RWPE2 (cell line): ENCODE data around the gene FNIP1.
"Not testable (repeated sequence)": the region's sequence is repeated elsewhere in the genome, so short reads cannot be mapped to it uniquely, and the experiment has no call there.

Source experiments
- ATAC-seq: fragments of 200-7000 bp; cut with Tn5 transposase; 3 replicates; pipeline ENCODE4 v1.9.1; 2021; ENCODE audit warnings: low read depth
- DNase-seq: peaks from one replicate; pipeline ENCODE4 v3.0.0-alpha.2; 2020; ENCODE audit warnings: low spot score
- H3K27ac ChIP-seq: fragments of 450-650 bp; 2 replicates; pipeline ENCODE4 v1.5.1; 2017; ENCODE audit warnings: mild to moderate bottlenecking; ENCODE audit not compliant: poor library complexity, severe bottlenecking
- H3K27me3 ChIP-seq: fragments of 250-450 bp; sonication (Bioruptor Pico); 2 replicates; pipeline ENCODE4 v1.5.1; 2021; ENCODE audit warnings: mild to moderate bottlenecking, moderate library complexity; ENCODE audit not compliant: insufficient read depth, poor library complexity, severe bottlenecking
- H3K36me3 ChIP-seq: fragments of 250-450 bp; sonication (Bioruptor Pico); 2 replicates; pipeline ENCODE4 v1.5.1; 2020; ENCODE audit warnings: low read depth, mild to moderate bottlenecking, moderate library complexity
- H3K4me1 ChIP-seq: fragments of 250-450 bp; sonication (Bioruptor Pico); 2 replicates; pipeline ENCODE4 v1.5.1; 2021; ENCODE audit warnings: mild to moderate bottlenecking, moderate library complexity; ENCODE audit not compliant: insufficient read depth, poor library complexity, severe bottlenecking
- H3K4me3 ChIP-seq: fragments of 250-450 bp; sonication (Bioruptor Pico); 2 replicates; pipeline ENCODE4 v1.5.1; 2021; ENCODE audit warnings: mild to moderate bottlenecking, moderate library complexity; ENCODE audit not compliant: severe bottlenecking
- H3K9me3 ChIP-seq: fragments of 250-450 bp; sonication (Bioruptor Pico); 2 replicates; pipeline ENCODE4 v1.5.1; 2021; ENCODE audit warnings: mild to moderate bottlenecking, moderate library complexity; ENCODE audit not compliant: severe bottlenecking
- TF ChIP-seq, protein P1 (sequence below): fragments of 450-650 bp; IDR thresholded peaks from one replicate; pipeline ENCODE4 v1.5.1; 2017; ENCODE audit warnings: mild to moderate bottlenecking, moderate library complexity; ENCODE audit not compliant: poor library complexity, severe bottlenecking

FNIP1 gene

GRCh38 chr5:131607418-131607817 lies 189.4 kb downstream of the FNIP1 start:
- no peak overlapping the region for H3K4me3 ChIP-seq
- peaks cover 12% of the 10 kb centered on the region for H3K4me1 ChIP-seq
- H3K27me3 ChIP-seq = no peaks in the 10 kb centered on the region
- peaks cover 18% of the 10 kb centered on the region for H3K36me3 ChIP-seq
- H3K27ac ChIP-seq = no peak overlapping the region
- TF ChIP-seq, protein P1, sequence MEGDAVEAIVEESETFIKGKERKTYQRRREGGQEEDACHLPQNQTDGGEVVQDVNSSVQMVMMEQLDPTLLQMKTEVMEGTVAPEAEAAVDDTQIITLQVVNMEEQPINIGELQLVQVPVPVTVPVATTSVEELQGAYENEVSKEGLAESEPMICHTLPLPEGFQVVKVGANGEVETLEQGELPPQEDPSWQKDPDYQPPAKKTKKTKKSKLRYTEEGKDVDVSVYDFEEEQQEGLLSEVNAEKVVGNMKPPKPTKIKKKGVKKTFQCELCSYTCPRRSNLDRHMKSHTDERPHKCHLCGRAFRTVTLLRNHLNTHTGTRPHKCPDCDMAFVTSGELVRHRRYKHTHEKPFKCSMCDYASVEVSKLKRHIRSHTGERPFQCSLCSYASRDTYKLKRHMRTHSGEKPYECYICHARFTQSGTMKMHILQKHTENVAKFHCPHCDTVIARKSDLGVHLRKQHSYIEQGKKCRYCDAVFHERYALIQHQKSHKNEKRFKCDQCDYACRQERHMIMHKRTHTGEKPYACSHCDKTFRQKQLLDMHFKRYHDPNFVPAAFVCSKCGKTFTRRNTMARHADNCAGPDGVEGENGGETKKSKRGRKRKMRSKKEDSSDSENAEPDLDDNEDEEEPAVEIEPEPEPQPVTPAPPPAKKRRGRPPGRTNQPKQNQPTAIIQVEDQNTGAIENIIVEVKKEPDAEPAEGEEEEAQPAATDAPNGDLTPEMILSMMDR = no peak
- ATAC-seq (no peak), DNase-seq (no peak)
- no peaks in the 10 kb centered on the region for H3K9me3 ChIP-seq

GRCh38 chr5:131605086-131605485 lies 191.7 kb downstream of the FNIP1 start:
- Histone ChIP-seq H3K36me3 (peaks cover 24% of the 10 kb centered on the region), H3K9me3 (no peaks in the 10 kb centered on the region), H3K4me3 (no peak overlapping the region), H3K27me3 (no peaks in the 10 kb centered on the region), H3K4me1 (peaks cover under 1% of the 10 kb centered on the region), H3K27ac (no peak overlapping the region)
- DNase-seq (no peak), ATAC-seq (no peak)
- TF ChIP-seq, protein P1 = no peak

GRCh38 chr5:131595088-131596033 lies 201.5 kb downstream of the FNIP1 start:
- H3K27ac ChIP-seq = no peak overlapping the region
- no peak overlapping the region for H3K4me3 ChIP-seq
- ATAC-seq (no peak), DNase-seq (no peak)
- H3K9me3 ChIP-seq = no peaks in the 10 kb centered on the region
- peaks cover 14% of the 10 kb centered on the region; the same call in 1 of the 2 replicates for H3K36me3 ChIP-seq
- H3K4me1 ChIP-seq = no peaks in the 10 kb centered on the region
- TF ChIP-seq, protein P1 = no peak
- no peaks in the 10 kb centered on the region for H3K27me3 ChIP-seq

DNA sequence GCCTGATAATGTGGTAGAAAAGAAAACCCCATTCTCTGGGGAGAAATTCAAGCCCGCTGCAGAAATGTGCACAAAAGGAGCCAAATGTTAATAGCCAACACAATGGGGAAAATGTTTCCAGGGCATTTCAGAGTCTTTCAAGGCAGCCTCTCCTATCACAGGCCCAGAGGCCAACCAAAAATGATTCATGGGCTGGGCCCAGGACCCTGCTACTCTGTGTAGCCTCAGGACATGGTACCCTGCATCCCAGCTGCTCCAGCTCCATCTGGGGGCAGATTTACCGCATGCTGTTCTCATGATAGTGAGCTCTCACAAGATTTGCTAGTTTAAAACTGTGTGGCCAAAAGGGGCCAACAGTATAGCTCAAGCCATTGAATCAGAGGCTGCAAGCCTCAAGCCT lies 202.9 kb downstream of the FNIP1 start:
- DNase-seq = no peak
- no peaks in the 10 kb centered on the region for H3K4me1 ChIP-seq
- TF ChIP-seq, protein P1 = no peak
- H3K4me3 ChIP-seq = no peak overlapping the region
- H3K27ac ChIP-seq = no peak overlapping the region
- H3K9me3 ChIP-seq = no peaks in the 10 kb centered on the region
- H3K36me3 ChIP-seq = peaks cover 18% of the 10 kb centered on the region
- H3K27me3 ChIP-seq = no peaks in the 10 kb centered on the region
- no peak for ATAC-seq

- H3K27ac ChIP-seq, ATAC-seq, H3K4me3 ChIP-seq, H3K9me3 ChIP-seq, DNase-seq, H3K4me1 ChIP-seq, H3K27me3 ChIP-seq: not testable (repeated sequence)
- H3K36me3 ChIP-seq = peaks cover 18% of the 10 kb centered on the region
These were observed 203.4 kb downstream of the FNIP1 start for GRCh38 chr5:131593436-131593835.
